Stimulated activated effector memory CD8-positive, alpha-beta T cell treated with anti-CD3 and anti-CD28 coated beads, Interleukin-12 subunit alpha, Interleukin-12 subunit beta, amount 100 ng/mL, for 72 hours (primary cell): Measurements from ENCODE around the gene MYCBPAP.

Experiments used
- ATAC-seq: fragments of 150-1000 bp; cut with Tn5 transposase; 2 replicates; pipeline ENCODE4 v1.10.0; 2021
- DNase-seq, 2 donors: peaks; one replicate each; pipeline ENCODE4 v3.0.0; 2021 to 2022; ENCODE audit warnings: low spot score in 2 of 2
- H3K27ac Mint-ChIP-seq: one replicate; pipeline ENCODE4 v1.8.0; 2022; ENCODE audit warnings: mild to moderate bottlenecking, mixed read lengths
- H3K36me3 Mint-ChIP-seq: one replicate; pipeline ENCODE4 v1.8.0; 2022; ENCODE audit warnings: mild to moderate bottlenecking, mixed read lengths
- H3K4me1 Mint-ChIP-seq: one replicate; pipeline ENCODE4 v1.8.0; 2022; ENCODE audit warnings: mixed read lengths
- H3K4me3 Mint-ChIP-seq: one replicate; pipeline ENCODE4 v1.8.0; 2022; ENCODE audit warnings: mild to moderate bottlenecking, mixed read lengths
- H3K9me3 Mint-ChIP-seq: one replicate; pipeline ENCODE4 v1.8.0; 2022; ENCODE audit warnings: mixed read lengths

Gene MYCBPAP

DNA sequence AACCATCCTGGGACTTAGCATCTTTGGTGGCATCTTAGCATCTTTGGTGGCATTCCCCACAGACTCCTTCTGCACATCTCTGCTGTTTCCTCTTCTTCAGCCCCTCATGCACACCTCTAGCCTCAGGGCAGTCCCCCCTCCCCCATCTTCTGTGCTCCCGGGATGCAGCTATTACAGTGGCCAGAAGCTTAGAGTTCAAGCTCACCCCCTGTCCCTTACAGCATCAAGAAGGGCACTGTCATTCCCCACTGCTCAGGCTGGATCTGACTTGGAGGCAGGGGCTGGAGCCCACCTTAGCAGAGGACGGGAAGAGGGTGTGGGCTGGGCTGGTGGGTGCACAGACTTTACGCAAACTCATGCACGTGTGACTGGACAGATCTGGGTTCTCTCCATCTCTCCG is 24.9 kb downstream of the MYCBPAP start:
- no peak for DNase-seq
- Mint-ChIP-seq H3K9me3 (no peaks in the 10 kb centered on the region), H3K36me3 (no peaks in the 10 kb centered on the region), H3K4me3 (no peak overlapping the region), H3K4me1 (peaks cover 32% of the 10 kb centered on the region), H3K27ac (no peak overlapping the region)
- no peak for ATAC-seq

DNA sequence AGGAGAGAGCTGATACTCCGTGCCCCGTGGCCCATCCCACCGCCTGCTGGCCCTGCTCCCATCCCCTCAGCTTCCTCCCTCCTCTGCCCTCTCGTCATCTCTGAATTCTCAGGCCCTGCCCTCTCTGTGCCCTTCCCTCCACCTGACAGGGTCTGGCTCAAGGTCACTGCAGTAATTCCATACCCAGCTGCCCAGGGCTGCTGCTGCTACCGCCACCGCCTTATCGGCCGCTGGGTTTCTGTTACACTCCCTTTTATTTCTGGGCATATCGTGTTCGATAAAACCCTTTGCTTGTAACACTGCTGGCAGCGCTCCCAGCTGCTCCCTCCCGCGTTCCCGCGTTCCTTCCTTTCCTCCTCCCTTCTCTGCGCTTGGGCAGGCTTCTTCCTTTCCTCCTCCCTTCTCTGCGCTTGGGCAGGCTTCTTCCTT is 25.5 kb downstream of the MYCBPAP start:
- Mint-ChIP-seq H3K27ac (peak overlapping the region; percentile 20), H3K36me3 (no peaks in the 10 kb centered on the region), H3K9me3 (no peaks in the 10 kb centered on the region), H3K4me1 (peaks cover 32% of the 10 kb centered on the region), H3K4me3 (no peak overlapping the region)
- ATAC-seq (no peak), DNase-seq (no peak)

DNA sequence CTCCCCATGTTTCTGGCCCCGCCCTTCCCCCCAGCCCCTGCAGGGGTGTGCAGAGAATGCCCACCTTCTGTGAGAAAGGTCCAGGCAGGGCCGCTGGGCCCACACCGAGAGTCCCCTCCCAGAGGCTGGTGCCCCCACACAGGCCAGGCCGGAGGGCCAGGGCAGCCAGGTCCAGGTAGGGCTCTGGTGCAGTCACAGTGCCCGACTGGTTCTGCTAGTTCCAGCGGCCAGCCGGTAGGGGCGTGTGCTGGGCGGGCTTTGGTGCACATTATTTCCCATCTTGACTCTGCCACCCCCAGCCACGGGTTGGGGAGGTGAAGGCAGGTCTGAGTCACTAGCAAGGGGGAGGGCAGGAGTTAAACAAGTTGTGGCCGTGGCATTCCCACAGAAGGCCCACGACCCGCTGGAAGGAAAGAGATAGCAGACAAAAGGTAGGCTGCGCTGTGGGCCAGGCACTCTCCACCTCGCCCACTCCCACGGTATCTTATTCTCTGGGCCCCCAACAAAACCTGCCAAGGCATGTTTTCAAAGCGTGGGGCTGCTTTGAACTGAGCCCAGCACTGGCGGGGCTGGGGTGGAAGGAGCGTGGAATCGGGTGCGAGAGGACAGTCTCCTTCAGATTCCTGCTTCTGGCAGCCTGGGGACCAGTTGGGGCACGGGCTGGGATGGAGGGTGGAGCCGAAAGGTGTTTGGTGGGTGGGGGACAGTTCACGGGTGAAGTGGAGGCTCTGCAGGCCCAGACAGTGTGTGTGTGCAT is 26.2 kb downstream of the MYCBPAP start:
- Mint-ChIP-seq H3K9me3 (no peaks in the 10 kb centered on the region), H3K36me3 (no peaks in the 10 kb centered on the region), H3K4me3 (no peak overlapping the region), H3K4me1 (peaks cover 32% of the 10 kb centered on the region), H3K27ac (peak overlapping the region; percentile 20)
- no peak for DNase-seq
- peak; percentile 66 for ATAC-seq

DNA sequence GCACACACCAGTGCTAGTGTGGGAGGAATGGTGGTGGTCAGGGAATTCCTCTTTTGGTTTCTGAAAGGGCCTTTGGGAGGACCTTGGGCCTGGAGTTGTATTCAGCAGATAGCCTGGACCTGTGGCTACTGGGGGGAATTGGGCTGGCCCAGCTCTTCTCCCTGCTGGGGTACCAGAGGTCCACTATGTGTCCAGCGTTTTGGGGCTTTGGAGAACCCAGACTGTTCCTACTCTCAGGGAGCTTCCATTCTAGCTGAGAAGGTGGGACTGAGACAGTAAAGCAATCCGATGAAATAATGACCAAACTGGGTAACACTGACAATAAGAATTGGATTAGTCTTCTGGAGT is 26.7 kb downstream of the MYCBPAP start:
- no peaks in the 10 kb centered on the region for H3K9me3 Mint-ChIP-seq
- H3K4me1 Mint-ChIP-seq = peaks cover 32% of the 10 kb centered on the region
- no peak overlapping the region for H3K4me3 Mint-ChIP-seq
- ATAC-seq (no peak), DNase-seq (no peak)
- no peak overlapping the region for H3K27ac Mint-ChIP-seq
- no peaks in the 10 kb centered on the region for H3K36me3 Mint-ChIP-seq

DNA sequence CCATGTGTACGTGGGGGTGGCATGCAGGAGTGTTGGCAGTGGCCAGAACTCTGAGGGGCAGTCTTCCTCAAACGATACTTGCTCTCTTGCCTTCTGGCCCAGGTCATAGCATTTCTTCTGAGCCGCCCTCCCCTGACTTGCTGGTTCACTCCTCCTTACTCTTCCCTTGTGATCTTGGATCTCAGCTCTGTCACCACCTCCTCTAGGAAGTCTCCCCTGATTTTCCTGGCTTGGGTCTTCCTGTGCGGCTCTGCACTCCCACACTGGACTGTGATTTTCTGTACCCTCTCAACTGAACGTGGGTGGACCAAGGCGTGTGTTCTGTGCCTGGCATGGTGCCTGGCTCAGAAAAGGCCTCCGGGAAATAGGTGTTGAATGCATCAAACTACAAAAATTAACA is 27.2 kb downstream of the MYCBPAP start:
- ATAC-seq (no peak), DNase-seq (no peak)
- Mint-ChIP-seq H3K4me1 (peaks cover 32% of the 10 kb centered on the region), H3K9me3 (no peaks in the 10 kb centered on the region), H3K27ac (no peak overlapping the region), H3K36me3 (no peaks in the 10 kb centered on the region), H3K4me3 (no peak overlapping the region)

DNA sequence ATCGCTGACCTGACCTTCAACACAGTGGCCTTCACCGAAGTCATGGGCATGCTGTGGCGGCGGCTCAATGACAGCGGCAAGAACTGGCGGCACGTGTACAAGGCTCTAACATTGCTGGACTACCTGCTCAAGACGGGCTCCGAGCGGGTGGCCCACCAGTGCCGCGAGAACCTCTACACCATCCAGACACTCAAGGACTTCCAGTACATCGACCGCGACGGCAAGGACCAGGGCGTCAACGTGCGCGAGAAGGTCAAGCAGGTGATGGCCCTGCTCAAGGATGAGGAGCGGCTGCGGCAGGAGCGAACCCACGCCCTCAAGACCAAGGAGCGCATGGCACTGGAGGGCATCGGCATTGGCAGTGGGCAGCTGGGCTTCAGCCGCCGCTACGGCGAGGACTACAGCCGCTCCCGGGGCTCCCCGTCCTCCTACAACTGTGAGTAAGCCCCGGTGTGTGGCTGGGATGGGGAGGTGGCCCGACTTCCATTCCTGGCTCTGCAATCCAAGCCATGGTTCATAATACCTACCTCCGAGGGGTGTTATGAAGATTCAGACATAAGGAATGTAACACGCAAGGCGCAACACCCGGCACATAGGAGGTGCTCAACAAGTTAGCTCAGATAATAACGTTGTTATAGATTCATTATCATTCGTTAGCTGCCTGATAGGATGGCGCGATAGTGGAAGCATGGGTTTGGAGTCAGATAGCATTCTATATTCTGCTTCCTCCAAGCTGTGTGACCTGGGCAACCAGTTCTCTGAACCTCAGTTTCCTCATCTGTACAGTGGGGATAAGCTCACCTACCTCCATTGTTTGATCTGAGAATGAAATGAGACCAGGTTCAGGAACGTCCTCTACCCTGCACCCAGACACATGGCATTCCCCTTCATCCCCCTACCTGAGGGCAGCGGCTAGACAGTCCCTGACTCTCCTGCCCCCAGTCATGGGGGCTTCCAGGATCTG is 28.7 kb downstream of the MYCBPAP start:
- DNase-seq (no peak), ATAC-seq (no peak)
- no peaks in the 10 kb centered on the region for H3K36me3 Mint-ChIP-seq
- no peak overlapping the region for H3K27ac Mint-ChIP-seq
- no peak overlapping the region for H3K4me3 Mint-ChIP-seq
- no peaks in the 10 kb centered on the region for H3K9me3 Mint-ChIP-seq
- peaks cover 36% of the 10 kb centered on the region for H3K4me1 Mint-ChIP-seq

DNA sequence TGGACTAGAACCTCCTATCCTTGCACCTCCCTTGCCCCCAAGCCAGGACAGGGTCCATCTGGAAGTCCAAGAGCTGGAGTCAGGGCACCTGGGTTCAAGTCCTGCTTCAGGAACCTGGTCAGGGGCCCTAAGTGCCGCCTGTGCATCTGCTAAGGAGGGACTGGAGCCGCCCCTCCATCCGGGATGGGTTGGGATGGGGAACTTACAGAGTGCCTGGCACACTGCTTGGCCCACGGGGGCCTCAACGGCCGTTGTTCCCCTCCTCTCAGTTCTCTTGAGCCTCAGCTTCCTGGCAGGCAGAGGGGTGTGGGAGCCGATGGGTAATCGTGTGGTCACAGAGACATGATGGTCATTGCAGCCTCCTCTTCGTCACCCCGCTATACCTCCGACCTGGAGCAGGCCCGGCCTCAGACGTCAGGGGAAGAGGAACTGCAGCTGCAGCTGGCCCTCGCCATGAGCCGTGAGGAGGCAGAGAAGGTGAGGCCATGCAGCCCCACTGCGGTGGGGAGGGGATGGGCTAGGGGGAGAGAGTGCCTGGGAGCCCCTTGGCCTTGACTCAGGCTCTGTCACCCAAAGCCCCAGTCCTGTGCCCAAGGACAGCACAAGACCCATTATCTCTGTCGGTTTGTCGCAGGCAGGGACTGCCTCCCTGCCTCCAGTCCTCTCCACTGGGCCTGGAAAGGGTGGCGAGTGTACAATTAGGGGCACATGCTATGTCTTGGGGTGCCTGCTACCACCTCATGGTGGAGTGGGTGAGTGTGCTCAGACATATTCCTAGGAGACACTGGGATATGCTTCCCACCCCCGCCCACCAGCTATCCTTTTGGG is 29.7 kb downstream of the MYCBPAP start:
- ATAC-seq (no peak), DNase-seq (no peak)
- Mint-ChIP-seq H3K9me3 (no peaks in the 10 kb centered on the region), H3K4me3 (no peak overlapping the region), H3K36me3 (no peaks in the 10 kb centered on the region), H3K4me1 (peaks cover 32% of the 10 kb centered on the region), H3K27ac (no peak overlapping the region)

DNA sequence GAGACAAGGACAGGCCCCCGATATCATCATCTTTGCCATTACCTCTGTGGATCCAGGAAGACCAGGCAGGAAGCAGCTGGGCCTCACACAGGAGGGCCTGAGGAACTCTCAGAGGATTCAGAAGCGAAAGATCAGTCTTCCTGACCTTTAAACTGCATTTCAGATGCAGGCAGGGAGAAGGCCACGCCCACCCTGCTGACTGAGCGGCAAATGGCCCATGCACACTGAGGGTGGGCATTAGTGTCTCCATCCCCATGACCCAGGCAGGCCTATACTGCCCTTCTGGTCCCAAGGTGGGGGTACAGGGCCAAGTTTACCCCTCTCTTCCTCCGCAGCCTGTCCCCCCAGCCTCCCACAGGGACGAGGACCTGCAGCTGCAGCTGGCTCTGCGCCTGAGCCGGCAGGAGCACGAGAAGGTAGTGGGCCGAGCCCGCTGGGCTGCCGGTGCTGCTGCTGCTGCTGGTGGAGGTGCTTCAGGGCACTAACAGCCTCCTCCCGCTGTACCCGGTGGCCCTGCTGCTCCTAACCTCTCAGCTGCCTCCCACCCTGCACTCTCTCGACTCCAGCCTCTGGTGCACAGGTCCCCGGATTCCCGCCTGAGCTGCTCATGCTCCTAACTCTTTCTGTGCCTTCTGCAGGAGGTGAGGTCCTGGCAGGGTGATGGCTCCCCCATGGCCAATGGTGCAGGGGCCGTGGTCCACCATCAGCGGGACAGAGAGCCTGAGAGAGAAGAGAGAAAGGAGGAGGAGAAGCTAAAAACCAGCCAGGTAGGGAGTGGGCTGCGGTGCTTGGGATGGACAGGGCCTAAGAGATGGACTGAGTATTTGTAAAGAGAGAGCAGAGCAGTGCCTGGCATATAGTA is 30.5 kb downstream of the MYCBPAP start:
- no peaks in the 10 kb centered on the region for H3K36me3 Mint-ChIP-seq
- DNase-seq = no peak
- no peaks in the 10 kb centered on the region for H3K9me3 Mint-ChIP-seq
- H3K27ac Mint-ChIP-seq = no peak overlapping the region
- H3K4me3 Mint-ChIP-seq = no peak overlapping the region
- H3K4me1 Mint-ChIP-seq = peaks cover 24% of the 10 kb centered on the region
- ATAC-seq = no peak

DNA sequence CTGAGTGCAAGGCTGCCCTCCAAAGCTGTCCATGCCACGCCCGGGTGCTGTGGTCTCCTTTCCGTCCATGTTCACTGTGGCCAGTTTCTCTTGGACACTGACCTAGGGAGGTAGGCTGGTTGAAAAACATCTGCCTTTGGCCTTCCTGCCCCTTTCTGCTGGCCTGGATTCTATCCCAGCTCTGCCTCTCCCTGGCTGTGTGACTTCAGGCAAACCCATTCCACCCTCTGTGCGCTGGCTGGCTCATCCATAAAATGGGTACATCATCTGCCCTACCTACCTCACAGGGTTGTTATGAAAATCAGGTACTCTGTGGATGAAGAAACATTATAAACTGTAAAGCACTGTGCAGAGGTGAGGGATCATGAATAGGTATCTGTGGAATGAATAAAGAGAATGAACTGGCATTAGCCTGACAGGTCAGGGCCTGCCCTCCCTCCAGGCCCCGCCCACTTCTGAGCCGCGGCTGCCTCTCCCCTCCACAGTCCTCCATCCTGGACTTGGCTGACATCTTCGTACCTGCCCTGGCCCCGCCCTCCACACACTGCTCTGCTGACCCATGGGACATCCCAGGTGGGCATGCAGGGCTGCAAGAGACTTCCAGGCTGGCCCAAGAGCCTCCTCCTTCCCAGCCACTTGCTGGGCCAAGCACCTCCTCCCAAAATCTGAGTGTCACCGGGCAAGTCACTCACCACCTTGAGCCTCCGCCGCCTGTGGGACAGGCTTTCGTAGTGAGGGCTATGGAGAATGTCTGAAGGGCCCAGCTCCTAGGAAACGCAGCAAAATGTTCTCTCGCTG is 31.7 kb downstream of the MYCBPAP start:
- Mint-ChIP-seq H3K4me3 (no peak overlapping the region), H3K27ac (no peak overlapping the region), H3K36me3 (no peaks in the 10 kb centered on the region), H3K9me3 (no peaks in the 10 kb centered on the region), H3K4me1 (peaks cover 21% of the 10 kb centered on the region)
- ATAC-seq = no peak
- DNase-seq = no peak

DNA sequence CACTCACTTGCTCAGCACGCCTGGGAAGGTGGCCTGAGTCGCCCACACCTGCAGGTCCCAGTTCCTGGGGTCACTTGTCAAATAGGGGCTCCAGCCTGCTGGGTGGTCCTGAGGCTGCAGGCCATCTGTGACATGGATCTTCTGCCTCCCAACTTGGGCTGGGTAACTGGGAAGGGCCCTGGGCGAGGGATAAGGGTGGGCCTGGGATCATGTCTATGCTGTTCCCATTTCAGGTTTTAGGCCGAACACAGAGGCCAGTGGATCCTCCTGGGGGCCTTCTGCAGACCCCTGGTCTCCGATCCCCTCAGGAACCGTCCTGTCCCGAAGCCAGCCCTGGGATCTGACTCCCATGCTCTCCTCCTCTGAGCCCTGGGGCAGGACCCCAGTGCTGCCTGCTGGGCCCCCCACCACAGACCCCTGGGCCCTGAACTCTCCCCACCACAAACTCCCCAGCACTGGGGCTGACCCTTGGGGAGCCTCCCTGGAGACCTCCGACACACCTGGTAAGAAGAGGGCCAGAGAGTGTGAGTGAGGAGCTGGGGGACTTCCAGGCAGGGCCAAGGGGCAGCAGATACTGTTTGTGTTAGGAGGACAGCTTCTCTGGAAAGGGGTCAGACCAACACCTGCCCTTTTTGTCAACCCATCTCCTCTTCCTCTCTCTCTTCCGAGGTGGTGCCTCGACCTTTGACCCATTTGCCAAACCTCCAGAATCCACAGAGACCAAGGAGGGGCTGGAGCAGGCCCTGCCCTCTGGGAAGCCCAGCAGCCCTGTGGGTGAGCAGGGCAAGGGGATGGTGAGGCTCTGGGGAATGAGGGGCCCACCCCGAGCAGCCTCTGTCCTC is 32.5 kb downstream of the MYCBPAP start:
- peak overlapping the region; percentile 83 for H3K27ac Mint-ChIP-seq
- H3K9me3 Mint-ChIP-seq = no peaks in the 10 kb centered on the region
- no peak for ATAC-seq
- peaks cover 21% of the 10 kb centered on the region for H3K4me1 Mint-ChIP-seq
- H3K36me3 Mint-ChIP-seq = peaks cover 5% of the 10 kb centered on the region
- peak overlapping the region; percentile 76 for H3K4me3 Mint-ChIP-seq
- DNase-seq = no peak

DNA sequence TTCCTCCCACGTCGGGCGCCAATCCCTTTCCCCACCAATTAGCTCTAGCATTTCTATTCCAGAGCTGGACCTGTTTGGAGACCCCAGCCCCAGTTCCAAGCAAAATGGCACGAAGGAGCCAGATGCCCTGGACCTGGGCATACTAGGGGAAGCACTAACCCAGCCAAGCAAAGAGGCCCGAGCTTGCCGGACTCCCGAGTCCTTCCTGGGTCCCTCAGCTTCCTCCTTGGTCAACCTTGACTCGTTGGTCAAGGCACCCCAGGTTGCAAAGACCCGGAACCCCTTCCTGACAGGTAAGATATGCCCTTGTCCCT is 33.1 kb downstream of the MYCBPAP start:
- ATAC-seq = no peak
- no peaks in the 10 kb centered on the region for H3K9me3 Mint-ChIP-seq
- H3K4me3 Mint-ChIP-seq = peak overlapping the region; percentile 76
- H3K36me3 Mint-ChIP-seq = peaks cover 9% of the 10 kb centered on the region
- peak overlapping the region; percentile 83 for H3K27ac Mint-ChIP-seq
- H3K4me1 Mint-ChIP-seq = peaks cover 26% of the 10 kb centered on the region
- no peak for DNase-seq

DNA sequence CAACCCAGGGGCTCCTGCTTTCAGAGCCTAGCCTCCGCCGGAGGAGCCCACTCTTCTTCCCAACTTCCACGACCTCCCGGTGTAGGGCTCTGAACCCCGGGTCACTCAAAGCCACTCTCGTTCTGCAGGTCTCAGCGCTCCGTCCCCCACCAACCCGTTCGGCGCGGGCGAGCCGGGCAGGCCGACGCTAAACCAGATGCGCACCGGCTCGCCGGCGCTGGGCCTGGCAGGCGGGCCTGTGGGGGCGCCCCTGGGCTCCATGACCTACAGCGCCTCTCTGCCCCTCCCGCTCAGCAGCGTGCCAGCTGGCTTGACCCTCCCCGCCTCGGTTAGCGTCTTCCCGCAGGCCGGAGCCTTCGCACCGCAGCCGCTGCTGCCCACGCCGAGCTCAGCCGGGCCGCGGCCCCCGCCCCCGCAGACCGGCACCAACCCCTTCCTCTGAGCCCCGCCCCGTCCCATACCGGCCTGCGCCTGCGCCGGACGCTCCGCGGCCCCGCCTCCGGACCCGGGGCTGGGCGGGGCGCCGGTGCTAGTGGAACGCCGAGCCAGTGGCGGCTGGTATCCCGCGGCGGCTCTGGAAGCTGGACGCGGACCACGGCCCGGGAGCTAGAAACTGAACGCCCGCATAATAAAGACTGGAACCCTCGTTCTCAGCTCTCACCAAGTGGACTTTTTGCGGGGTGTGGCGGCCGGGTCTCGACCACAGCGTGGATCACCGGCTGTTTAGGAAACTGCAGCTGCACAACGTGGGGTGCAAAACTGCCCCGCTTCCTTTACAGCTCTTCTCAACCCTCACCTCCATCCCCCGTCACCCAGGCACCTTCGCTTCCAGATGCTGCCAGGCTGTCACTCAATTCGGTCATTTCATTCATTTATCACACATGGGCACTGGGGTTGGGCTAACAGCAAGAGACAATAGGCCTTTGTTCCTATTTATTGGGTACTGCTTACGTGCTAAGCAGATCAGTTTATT is 33.8 kb downstream of the MYCBPAP start:
- H3K36me3 Mint-ChIP-seq = peaks cover 9% of the 10 kb centered on the region
- peak overlapping the region; percentile 76 for H3K4me3 Mint-ChIP-seq
- ATAC-seq (peak; percentile 84), DNase-seq (peak; percentile 90 to 95)
- peaks cover 32% of the 10 kb centered on the region for H3K4me1 Mint-ChIP-seq
- H3K9me3 Mint-ChIP-seq = no peaks in the 10 kb centered on the region
- H3K27ac Mint-ChIP-seq = peak overlapping the region; percentile 83
